K562 (cell line): ENCODE results near the gene POLD1. TPM values are rescaled to one million over a fixed set of nuclear protein-coding genes. Genes with fewer than 3 reads are reported as not detected.

Experiments
- ARID1B ChIP-seq: fragments of 450-650 bp; IDR thresholded peaks from 2 replicates; pipeline ENCODE4 v1.6.1; 2016; ENCODE audit warnings: antibody characterized with exemption, mild to moderate bottlenecking, inconsistent platforms
- HEY1 ChIP-seq: fragments of 250-450 bp; sonication (Bioruptor Pico); IDR thresholded peaks from 2 replicates; pipeline ENCODE4 v1.5.0; 2020; ENCODE audit warnings: mild to moderate bottlenecking, moderate library complexity, borderline replicate concordance
- ILK ChIP-seq: fragments of 450-650 bp; IDR thresholded peaks from 2 replicates; pipeline ENCODE4 v1.6.1; 2016; ENCODE audit warnings: missing genetic modification characterization, low read depth, mild to moderate bottlenecking, missing compliant biosample characterization, moderate library complexity, borderline replicate concordance
- KAT2B ChIP-seq: IDR thresholded peaks from one replicate; pipeline ENCODE4 v1.6.1; 2012; ENCODE audit warnings: low read depth, mild to moderate bottlenecking, control low read depth, inconsistent platforms, low read length, moderate library complexity
- NCOA4 ChIP-seq: fragments of 450-650 bp; IDR thresholded peaks from 2 replicates; pipeline ENCODE4 v1.6.1; 2018; ENCODE audit warnings: mild to moderate bottlenecking; ENCODE audit not compliant: partially characterized antibody
- PHF8 ChIP-seq: fragments of 200-600 bp; sonication (generic); IDR thresholded peaks from 2 replicates; pipeline ENCODE4 v1.6.1; 2012; ENCODE audit warnings: mixed run types, mild to moderate bottlenecking, inconsistent platforms, low read length, moderate library complexity, borderline replicate concordance
- TFAP4 ChIP-seq: sonication (generic); formaldehyde crosslinking; IDR thresholded peaks from 2 replicates; pipeline ENCODE4 v1.8.0; 2022; ENCODE audit warnings: missing genetic modification reagents, mild to moderate bottlenecking, moderate library complexity, borderline replicate concordance
- THRA ChIP-seq: fragments of 450-650 bp; IDR thresholded peaks from 2 replicates; pipeline ENCODE4 v1.6.1; 2017; ENCODE audit warnings: mild to moderate bottlenecking, moderate library complexity
- ZKSCAN1 ChIP-seq: fragments of 150-350 bp; IDR thresholded peaks from 2 replicates; pipeline ENCODE4 v1.6.1; 2016; ENCODE audit warnings: low read depth, low read length
- ZNF143 ChIP-seq: sonication (generic); formaldehyde crosslinking; IDR thresholded peaks from 2 replicates; pipeline ENCODE4 v1.9.0; 2022; ENCODE audit warnings: mild to moderate bottlenecking, missing genetic modification reagents
- ZNF165 ChIP-seq: fragments of 250-450 bp; sonication (Bioruptor Pico); IDR thresholded peaks from 2 replicates; pipeline ENCODE4 v1.4.0; 2020; ENCODE audit warnings: borderline replicate concordance
- ZNF175 ChIP-seq: fragments of 200-800 bp; sonication (Bioruptor generic); IDR thresholded peaks from 2 replicates; pipeline ENCODE4 v1.6.1; 2016; ENCODE audit warnings: low read depth, mild to moderate bottlenecking, missing genetic modification characterization, missing compliant biosample characterization
- ZNF197 ChIP-seq: fragments of 200-800 bp; sonication (Bioruptor generic); IDR thresholded peaks from 2 replicates; pipeline ENCODE4 v1.6.1; 2016; ENCODE audit warnings: low read depth, missing genetic modification characterization, missing compliant biosample characterization
- ZNF324 ChIP-seq: fragments of 250-450 bp; sonication (Bioruptor Pico); IDR thresholded peaks from 2 replicates; pipeline ENCODE4 v1.4.0; 2020; ENCODE audit warnings: mild to moderate bottlenecking
- ZNF354B ChIP-seq: fragments of 250-450 bp; sonication (Bioruptor Pico); IDR thresholded peaks from 2 replicates; pipeline ENCODE4 v1.4.0; 2020
- ZNF57 ChIP-seq: fragments of 450-650 bp; formaldehyde crosslinking; IDR thresholded peaks from 2 replicates; pipeline ENCODE4 v1.4.0; 2020; ENCODE audit warnings: mild to moderate bottlenecking, moderate library complexity
- ZNF644 ChIP-seq: fragments of 200-800 bp; sonication (Bioruptor generic); IDR thresholded peaks from 2 replicates; pipeline ENCODE4 v1.6.1; 2016; ENCODE audit warnings: low read depth, missing genetic modification characterization, missing compliant biosample characterization
- ZNF830 ChIP-seq: fragments of 250-450 bp; sonication (Bioruptor Pico); IDR thresholded peaks from 2 replicates; pipeline ENCODE4 v1.5.0; 2021; ENCODE audit warnings: mild to moderate bottlenecking
- polyA plus RNA-seq, 8 experiments: library from polyadenylated mRNA; depleted of rRNA in 4 of 8; stranded (reverse) in 5 of 8; unstranded in 3 of 8; fragments of >200 nt; fragmentation: Nextera tagmentation in 2 of 8; fragmentation: Illumina TruSeq in 1 of 8; extraction: Ambion mirVana in 2 of 8; extraction: Trizol in 1 of 8; gene quantifications; 2 replicates each; pipeline versions ENCODE4 v1.2.1 to v1.2.3, GENCODE V29; 2011 to 2014; ENCODE audit warnings: inconsistent platforms in 1 of 8, missing spikeins in 1 of 8
- total RNA-seq, 7 experiments: library from RNA; depleted of rRNA in 6 of 7; stranded (reverse); fragments of >200 nt in 6 of 7; fragmentation: Illumina TruSeq in 2 of 7; extraction: Trizol in 2 of 7; gene quantifications; 2 replicates each; pipeline versions ENCODE4 v1.2.1 to v1.2.3, GENCODE V29; 2011 to 2021; ENCODE audit warnings: low replicate concordance in 1 of 7
- TF ChIP-seq, protein P1 (sequence below): fragments of 200-800 bp; sonication (Bioruptor generic); IDR thresholded peaks from 2 replicates; pipeline ENCODE4 v1.6.1; 2016; ENCODE audit warnings: missing genetic modification characterization, missing compliant biosample characterization
- TF ChIP-seq, protein P2 (sequence below): fragments of 450-650 bp; formaldehyde crosslinking; IDR thresholded peaks from 2 replicates; pipeline ENCODE4 v1.4.0; 2022; ENCODE audit warnings: mild to moderate bottlenecking, moderate library complexity

Gene POLD1
- total and polyA plus RNA-seq, 9 of the 15 experiments (the other 6 are each of a cell fraction or from before 2014, with no cell fraction given) = 1.3 to 312 (median 47.8) TPM

DNA sequence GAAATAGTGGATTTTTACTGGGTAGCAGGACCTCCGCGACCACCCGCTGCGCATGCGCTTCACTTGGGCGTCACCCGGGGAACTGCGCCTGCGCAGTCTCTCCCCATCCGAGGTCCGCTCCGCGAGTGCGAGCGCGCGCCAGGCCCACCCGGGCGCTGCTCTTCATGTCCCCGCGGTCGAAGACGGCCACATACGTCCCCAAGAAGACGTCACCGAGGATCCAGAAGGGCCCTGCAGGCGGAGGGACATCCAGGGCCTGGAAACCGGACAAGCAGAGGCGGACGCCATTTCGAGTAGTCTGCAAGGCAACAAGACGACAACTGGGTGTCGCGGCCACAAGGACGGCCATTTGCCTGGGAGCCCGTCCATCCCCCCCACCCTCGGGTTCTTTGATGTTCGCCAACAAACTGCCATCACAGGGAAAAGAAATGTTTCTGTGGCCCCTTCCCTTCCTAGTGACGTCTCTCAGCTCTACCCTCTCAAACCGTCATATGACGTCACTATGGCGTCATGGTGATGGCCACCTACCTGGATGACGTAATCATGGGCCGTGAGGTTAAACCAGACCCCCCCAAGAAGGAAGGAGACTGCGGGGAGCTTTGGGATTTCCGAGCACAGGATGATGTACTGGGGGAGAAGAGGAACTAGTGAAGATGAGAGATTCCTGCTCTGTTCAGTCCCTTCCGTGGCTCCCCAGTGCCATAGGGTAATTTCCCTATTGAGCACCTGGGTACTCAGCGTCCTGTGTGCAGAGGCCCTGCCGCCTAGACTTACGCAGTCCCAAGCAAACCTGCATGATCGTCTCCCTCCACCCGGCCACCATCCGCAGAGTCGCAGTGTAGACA is 25.4 kb upstream of the POLD1 start (continued):
- TF ChIP-seq, protein P1, sequence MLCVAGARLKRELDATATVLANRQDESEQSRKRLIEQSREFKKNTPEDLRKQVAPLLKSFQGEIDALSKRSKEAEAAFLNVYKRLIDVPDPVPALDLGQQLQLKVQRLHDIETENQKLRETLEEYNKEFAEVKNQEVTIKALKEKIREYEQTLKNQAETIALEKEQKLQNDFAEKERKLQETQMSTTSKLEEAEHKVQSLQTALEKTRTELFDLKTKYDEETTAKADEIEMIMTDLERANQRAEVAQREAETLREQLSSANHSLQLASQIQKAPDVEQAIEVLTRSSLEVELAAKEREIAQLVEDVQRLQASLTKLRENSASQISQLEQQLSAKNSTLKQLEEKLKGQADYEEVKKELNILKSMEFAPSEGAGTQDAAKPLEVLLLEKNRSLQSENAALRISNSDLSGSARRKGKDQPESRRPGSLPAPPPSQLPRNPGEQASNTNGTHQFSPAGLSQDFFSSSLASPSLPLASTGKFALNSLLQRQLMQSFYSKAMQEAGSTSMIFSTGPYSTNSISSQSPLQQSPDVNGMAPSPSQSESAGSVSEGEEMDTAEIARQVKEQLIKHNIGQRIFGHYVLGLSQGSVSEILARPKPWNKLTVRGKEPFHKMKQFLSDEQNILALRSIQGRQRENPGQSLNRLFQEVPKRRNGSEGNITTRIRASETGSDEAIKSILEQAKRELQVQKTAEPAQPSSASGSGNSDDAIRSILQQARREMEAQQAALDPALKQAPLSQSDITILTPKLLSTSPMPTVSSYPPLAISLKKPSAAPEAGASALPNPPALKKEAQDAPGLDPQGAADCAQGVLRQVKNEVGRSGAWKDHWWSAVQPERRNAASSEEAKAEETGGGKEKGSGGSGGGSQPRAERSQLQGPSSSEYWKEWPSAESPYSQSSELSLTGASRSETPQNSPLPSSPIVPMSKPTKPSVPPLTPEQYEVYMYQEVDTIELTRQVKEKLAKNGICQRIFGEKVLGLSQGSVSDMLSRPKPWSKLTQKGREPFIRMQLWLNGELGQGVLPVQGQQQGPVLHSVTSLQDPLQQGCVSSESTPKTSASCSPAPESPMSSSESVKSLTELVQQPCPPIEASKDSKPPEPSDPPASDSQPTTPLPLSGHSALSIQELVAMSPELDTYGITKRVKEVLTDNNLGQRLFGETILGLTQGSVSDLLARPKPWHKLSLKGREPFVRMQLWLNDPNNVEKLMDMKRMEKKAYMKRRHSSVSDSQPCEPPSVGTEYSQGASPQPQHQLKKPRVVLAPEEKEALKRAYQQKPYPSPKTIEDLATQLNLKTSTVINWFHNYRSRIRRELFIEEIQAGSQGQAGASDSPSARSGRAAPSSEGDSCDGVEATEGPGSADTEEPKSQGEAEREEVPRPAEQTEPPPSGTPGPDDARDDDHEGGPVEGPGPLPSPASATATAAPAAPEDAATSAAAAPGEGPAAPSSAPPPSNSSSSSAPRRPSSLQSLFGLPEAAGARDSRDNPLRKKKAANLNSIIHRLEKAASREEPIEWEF (CRISPR knock-in tag) = no peak
- TF ChIP-seq ZNF143 (no peak), ZNF354B (CRISPR knock-in tag) (no peak), ILK (no peak), NCOA4 (no peak), ZNF165 (no peak), ZNF830 (CRISPR knock-in tag) (peak; percentile 85; the same call in 1 of the 2 replicates), ZNF324 (no peak), ARID1B (0 out of 2 replicates have a peak, but pooled peaks have one; percentile 37), TFAP4 (CRISPR knock-in tag) (peak; percentile 23), KAT2B (no peak), PHF8 (peak; percentile 92), ZNF644 (tag) (no peak), ZKSCAN1 (no peak), THRA (no peak), ZNF175 (no peak), HEY1 (CRISPR knock-in tag) (no peak), ZNF57 (no peak), ZNF197 (CRISPR knock-in tag) (no peak)
- TF ChIP-seq, protein P2, sequence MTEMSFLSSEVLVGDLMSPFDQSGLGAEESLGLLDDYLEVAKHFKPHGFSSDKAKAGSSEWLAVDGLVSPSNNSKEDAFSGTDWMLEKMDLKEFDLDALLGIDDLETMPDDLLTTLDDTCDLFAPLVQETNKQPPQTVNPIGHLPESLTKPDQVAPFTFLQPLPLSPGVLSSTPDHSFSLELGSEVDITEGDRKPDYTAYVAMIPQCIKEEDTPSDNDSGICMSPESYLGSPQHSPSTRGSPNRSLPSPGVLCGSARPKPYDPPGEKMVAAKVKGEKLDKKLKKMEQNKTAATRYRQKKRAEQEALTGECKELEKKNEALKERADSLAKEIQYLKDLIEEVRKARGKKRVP (CRISPR knock-in tag) = peak; percentile 74
